Fibroblast of skin of right quadriceps (primary cell): ENCODE measurements around the gene RAD51.

Experiments
- DNase-seq: peaks from one replicate; pipeline ENCODE4 v3.0.0-alpha.2; 2013

RAD51 gene

DNA sequence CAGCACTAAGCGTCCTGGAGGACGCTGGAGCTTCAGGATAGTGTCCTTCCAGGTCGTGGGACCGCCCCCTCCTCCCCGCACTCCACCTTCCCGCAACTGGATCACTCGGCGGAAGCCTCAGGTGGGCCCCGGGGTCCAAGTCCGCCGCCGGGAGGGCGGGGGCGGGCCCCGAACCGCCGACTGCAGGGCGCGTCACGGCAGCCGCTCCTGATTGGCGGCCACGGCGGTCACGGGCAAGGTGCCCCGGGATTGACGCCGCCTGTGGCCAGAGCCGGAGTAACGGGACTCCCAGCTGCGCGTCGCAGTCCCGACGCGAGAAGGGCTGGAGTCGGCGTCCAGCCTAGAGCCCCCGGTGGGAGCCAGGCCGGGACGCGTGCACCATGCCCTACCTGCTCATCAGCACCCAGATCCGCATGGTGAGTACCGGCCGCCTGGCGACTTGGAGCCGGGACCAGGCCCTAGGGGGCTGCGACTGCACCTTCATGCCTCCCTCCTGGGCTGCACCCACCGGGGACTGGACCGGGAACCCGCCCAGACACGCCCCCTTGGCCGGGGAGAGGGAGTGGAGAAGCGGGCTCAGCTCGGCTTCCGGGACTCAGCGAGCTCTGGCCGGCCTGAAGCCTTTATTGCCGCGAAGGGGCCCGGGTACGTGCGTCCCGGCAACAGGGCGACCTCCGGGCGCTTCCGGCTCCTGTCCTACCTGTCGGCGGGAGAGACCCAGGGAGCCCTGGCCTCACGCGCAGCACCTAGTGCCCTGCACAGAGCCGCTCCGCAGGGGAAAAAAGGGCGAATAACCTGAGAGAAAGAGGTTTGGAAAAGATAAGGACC is 69.0 kb downstream of the RAD51 start, which contains the start of gene GCHFR:
TSS of gene GCHFR (plus strand) at position 268 of the 828 bp plus-strand sequence. CDS start at position 381, 113 bp downstream.
- DNase-seq: peak; percentile 46

DNA sequence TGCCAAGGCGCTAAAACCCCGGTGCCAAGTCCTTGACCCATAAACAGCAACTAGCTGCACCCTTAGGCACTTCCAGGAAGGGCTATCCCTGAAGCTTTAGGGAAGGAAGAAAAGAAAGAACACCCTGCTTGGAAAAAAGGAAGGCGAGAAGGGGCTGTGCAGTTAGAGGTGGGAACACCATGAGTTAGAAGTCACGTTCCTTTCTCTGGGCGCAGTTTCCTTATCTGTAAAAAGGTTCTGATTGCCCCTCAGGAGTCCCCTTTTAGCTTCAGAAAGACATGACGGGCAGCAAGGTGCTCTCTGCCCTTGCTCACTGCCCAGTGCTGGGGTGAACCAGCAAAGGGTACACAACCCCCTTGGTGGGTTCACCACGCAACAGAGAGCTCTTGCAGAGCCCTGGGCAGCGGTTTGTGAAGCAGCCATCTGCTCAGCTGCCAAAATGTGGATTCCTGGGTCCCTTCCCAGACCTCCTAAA is 69.7 kb downstream of the RAD51 start:
- DNase-seq: no peak

DNA sequence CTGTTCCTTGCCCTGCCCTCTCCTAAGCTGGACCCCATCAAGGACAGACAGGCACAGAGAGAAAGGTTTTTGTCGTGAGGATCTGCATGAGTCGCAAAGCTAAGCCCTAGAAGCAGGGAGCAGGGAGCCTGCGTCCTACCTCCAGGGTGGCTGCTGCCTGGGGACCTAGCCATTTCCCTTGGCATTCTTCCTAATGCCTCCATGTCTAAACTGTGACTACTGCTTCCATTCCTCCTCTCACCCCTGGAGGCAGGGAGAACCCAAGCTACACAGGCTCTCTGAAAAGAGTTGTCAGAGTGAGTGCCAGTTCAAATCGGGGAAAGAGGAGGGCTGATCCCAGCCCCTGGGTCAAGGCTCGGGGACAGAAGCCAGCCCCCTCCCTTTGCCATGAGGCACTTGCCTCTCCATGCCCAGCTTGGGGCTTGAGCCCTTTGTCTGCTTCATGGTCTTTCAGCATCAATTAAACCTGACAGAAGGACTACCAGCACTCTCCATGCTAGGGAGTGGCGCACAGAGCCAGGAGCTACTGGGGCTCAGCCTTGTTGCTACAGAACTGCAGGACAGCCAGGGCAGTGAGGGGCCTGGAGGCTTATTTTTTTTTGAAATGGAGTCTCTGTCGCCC is 71.3 kb downstream of the RAD51 start:
- DNase-seq: peak; percentile 27

DNA sequence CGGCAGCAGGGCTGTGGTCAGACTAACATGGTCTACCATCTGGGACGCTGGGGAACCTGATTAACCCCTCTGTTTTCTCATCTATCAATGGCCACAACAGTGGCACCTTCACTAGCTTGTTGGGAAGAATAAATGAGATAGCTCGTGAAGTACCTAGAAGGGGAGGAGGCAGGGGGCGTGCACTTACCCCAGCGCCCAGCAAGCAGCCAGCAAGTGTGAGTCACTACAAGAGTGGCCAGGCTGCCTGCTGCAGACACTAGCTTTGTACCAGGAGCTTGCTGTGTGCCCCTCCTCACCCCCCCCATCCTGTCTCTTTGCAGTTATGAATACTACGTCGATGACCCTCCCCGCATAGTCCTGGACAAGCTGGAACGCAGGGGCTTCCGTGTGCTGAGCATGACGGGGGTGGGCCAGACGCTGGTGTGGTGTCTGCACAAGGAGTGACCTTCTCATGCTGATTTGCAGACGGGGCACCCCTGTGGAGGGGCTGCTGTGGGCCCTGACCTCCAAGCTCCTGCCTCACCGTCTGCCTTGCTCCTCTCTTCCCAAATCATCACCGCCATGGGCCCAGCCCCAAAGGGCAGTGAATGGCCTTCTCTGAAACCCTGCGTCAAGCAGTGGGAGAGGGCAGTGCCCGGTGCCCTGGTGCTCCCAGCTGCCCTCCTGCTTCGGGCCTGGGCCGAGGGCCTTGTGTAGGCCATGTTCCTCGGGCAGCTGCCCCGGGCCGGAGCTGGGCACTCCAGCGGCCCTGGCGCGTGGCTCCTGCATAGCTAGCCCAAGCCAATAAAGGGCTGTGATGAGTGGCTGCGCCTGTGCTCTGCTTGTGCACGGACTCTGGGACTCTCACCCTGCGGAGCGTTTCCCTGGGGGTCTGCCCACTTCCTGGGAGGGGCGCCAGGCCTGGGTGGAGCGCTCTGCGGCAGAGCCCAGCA is 72.2 kb downstream of the RAD51 start:
- DNase-seq: peak; percentile 25

DNA sequence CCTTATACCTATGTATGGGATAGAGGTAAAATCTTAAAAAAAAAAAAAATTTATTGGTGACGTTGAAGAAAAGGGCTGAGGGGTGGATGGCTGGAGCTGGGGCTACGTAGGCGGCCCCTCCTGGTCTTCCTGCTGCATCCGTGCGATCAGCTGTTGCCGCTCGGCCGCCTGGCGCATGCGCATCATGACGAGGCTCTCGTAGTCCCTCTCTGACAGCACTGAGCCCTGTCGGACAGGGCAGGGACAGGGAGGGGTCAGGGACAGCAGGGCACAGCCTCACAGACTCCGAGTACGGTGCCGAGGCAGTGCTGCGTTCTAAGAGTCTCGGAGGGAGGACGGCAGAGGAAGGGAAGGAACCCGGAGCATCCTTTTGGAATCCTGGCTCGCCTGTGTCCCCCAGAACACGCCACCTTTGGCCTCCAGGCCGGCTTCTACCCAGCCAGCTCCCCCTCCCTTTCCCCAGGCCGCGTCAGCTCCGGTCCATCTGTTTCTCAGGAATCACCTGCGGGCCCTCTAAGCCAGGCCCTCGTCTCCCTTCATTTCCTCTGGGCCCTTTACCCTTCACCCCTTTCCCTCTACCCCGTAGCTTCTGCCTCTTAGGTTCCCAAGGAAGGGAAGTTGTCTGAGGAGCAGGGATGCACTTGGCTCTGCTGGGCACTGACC is 73.0 kb downstream of the RAD51 start:
- no peak for DNase-seq

DNA sequence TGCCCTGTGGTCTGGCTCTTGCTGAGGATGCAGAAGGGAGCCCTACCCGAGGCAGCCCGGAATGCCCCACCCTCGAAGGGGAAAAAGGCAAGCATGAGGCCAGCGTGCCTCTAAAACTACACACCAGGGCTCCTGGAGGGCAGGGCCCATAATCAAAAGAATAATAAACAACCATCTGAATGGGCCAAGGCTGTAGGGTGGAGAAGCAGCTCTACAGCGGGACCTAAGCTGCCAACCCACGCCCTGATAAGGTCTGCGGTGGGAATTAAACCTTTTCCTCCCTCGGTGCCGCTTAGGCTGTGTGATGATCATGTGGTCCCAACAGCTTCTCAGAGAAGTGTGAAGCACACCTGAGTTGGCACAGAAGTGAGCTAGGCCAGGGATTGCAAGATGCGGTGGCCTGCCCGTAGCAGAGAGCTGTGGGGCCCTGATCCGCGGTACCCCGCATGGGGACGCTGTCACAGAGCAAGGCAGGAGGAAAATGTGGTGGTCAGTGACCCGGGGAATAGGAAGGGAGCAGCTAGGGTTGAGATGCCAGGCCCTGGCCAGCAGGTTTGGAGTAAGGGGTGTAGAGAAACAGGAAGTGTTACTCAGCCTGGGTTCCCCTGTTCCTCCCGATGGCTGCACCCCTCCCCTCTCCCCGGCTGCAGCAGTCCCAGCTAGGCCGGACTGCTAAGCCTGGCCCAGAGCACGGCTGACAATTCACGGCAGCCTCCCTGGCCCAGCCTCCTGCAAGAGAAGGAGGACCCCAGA is 73.7 kb downstream of the RAD51 start:
- no peak for DNase-seq

GRCh38 chr15:40769274-40770146 is 74.5 kb downstream of the RAD51 start, which contains the start of gene C15orf62:
C15orf62 (plus strand) TSS chr15:40769980; CDS start chr15:40770496, 516 bp downstream.
- DNase-seq: peak; percentile 30

DNA sequence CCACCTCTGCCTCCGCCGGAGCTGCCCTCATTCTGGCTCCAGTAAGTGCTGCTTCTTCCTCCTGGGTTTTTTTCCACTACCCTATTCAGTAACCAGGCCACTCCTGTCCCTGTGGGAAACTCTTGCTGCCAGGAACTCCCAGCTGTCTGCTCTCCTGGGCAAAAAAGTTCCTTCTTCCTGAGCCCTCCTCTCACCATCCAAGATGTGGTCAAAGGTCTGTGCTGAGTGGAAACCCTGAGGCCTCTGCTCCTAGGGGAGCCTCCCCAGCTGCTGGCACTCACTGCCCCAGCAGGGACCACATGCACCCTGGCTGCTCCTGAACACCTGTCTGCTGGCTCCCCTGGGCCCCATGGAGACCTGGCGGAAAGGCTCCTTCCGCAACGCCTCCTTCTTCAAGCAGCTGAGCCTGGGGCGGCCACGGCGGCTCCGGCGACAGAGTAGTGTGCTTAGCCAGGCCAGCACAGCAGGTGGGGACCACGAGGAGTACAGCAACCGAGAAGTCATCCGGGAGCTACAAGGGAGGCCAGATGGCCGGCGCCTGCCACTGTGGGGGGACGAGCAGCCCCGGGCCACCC is 75.3 kb downstream of the RAD51 start:
- DNase-seq: no peak

- no peak for DNase-seq
Observed at GRCh38 chr15:40771242-40771641, 76.3 kb downstream of the RAD51 start.

DNA sequence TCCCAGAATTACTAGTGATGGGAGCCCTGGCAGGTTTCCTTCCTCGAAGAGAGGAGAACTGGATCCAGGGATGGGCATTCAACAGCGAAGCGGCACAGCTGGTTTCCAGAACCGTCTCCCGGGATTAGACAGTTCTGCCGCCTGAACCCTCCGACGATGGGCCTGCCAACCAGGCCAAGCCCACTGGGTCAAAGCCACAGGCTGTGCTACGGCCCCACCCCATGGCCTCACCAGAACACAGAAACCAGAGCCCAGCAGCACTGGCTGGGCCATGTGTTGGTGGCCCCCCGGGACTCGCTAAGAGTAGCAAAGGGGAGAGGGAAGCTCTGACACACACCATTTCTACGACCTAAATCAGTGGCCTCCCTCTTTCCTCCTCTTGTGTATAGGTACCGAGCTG is 77.0 kb downstream of the RAD51 start:
- no peak for DNase-seq

DNA sequence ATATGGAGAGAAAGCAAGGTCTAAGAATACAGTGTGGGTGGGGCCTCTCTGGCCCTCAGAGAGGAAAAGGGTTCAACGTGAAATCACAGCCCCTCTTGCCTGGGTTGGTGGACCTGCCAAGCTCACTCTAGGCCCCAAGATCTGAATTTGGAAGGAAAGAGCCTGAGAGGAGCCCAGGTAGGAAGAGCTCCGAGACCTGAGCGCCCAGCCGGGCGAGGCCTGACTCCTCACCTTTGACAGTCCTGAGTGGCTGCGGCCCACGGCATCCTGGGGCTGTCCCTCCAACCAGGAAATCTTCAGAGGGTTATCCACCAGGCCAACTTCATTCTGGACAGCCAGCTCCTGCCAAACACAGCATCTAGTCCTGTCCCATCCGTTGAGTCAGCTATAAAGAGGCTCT is 78.5 kb downstream of the RAD51 start:
- no peak for DNase-seq

GRCh38 chr15:40773902-40774301 is 78.9 kb downstream of the RAD51 start:
- no peak for DNase-seq

DNA sequence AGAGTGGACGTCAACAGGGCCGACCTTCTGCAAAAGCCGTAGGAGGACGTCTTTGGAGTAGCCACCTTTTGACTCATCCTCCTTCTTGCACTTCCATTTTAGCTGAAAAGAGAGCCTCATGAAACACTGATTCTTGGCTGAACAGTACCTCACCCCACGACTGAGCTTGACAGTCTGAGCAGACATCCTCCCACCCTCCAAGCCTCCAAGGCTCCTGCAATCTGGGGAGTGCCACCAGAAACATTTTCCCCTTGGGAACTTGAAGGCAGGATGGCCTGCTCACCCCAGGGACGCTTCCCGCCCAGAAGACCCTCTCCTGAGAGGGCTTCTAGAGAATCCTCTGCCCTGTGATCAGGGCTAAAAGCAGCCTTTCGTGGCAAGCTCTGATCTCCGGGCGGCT is 80.0 kb downstream of the RAD51 start:
- DNase-seq: no peak

DNA sequence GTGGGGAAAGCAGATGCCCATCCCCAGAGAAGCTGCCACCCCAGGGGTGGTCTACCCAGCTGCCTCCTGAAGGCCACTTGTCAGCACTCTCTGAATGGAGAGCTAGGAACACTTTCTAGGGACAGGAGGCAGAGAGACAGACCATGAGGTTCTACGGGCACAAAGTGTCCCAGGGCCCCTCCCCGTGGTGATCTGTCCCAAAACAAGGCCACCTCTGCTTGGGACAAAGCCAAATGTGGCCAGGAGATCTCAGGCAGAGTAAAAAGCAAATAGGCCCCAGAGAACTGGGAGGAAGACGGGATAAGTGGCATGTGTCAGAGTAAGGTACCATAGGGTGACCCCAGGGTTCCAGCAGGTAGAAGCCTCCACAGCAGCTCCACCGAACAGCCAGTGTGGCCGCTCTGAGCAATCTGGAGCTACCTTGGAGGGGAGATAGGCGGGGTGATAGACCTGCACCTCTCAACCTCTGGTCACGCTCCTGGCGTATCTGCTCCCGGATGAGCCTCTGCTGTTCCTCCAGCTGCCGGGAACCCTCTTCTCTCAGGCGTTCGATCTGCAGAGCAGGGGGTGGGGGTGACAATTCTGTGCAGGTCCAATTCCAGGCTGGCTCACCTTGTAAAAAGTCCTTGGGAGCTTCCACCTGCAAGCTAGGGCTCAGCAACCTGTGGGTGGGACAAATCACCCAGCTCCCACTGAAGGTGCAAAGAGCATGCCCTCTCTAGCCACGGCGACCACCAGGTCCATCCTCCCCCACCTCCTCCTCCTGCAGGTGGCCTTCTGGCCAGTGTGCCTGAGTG is 81.0 kb downstream of the RAD51 start:
- DNase-seq: no peak

GRCh38 chr15:40776537-40777141 is 81.7 kb downstream of the RAD51 start:
- DNase-seq: no peak
